ENCODE data around the gene PERCC1.

The PERCC1 gene

GRCh38 chr16:1458977-1459341 is 28.1 kb downstream of the PERCC1 start:
- no peak for DNase-seq (ENCODE audit: low read depth)
- no peak overlapping the region for H3K4me3 ChIP-seq (ENCODE audit: control insufficient read depth, low read depth, low read length)
- TF ChIP-seq, protein P1, sequence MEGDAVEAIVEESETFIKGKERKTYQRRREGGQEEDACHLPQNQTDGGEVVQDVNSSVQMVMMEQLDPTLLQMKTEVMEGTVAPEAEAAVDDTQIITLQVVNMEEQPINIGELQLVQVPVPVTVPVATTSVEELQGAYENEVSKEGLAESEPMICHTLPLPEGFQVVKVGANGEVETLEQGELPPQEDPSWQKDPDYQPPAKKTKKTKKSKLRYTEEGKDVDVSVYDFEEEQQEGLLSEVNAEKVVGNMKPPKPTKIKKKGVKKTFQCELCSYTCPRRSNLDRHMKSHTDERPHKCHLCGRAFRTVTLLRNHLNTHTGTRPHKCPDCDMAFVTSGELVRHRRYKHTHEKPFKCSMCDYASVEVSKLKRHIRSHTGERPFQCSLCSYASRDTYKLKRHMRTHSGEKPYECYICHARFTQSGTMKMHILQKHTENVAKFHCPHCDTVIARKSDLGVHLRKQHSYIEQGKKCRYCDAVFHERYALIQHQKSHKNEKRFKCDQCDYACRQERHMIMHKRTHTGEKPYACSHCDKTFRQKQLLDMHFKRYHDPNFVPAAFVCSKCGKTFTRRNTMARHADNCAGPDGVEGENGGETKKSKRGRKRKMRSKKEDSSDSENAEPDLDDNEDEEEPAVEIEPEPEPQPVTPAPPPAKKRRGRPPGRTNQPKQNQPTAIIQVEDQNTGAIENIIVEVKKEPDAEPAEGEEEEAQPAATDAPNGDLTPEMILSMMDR (IDR thresholded peaks at IDR 0.05; ENCODE audit: control insufficient read depth, insufficient read depth, low read depth, low read length, missing control alignments): no peak

GRCh38 chr16:1459967-1460366 is 29.1 kb downstream of the PERCC1 start:
- TF ChIP-seq, protein P1 (IDR thresholded peaks at IDR 0.05; ENCODE audit: control insufficient read depth, insufficient read depth, low read depth, low read length, missing control alignments): no peak

GRCh38 chr16:1460602-1461138 is 29.8 kb downstream of the PERCC1 start:
- TF ChIP-seq, protein P1 (IDR thresholded peaks at IDR 0.05; ENCODE audit: control insufficient read depth, insufficient read depth, low read depth, low read length, missing control alignments): no peak
- no peak for DNase-seq (ENCODE audit: low read depth)
- H3K4me3 ChIP-seq (ENCODE audit: control insufficient read depth, low read depth, low read length): no peak overlapping the region

More at GRCh38 chr16:1459967-1460366, 29.1 kb downstream of the PERCC1 start:
- DNase-seq (ENCODE audit: low read depth): no peak
- no peak overlapping the region for H3K4me3 ChIP-seq (ENCODE audit: control insufficient read depth, low read depth, low read length)

GRCh38 chr16:1461146-1461545 is 30.3 kb downstream of the PERCC1 start:
- DNase-seq (ENCODE audit: low read depth): no peak
- H3K4me3 ChIP-seq (ENCODE audit: control insufficient read depth, low read depth, low read length): no peak overlapping the region
- TF ChIP-seq, protein P1 (IDR thresholded peaks at IDR 0.05; ENCODE audit: control insufficient read depth, insufficient read depth, low read depth, low read length, missing control alignments): no peak

DNA sequence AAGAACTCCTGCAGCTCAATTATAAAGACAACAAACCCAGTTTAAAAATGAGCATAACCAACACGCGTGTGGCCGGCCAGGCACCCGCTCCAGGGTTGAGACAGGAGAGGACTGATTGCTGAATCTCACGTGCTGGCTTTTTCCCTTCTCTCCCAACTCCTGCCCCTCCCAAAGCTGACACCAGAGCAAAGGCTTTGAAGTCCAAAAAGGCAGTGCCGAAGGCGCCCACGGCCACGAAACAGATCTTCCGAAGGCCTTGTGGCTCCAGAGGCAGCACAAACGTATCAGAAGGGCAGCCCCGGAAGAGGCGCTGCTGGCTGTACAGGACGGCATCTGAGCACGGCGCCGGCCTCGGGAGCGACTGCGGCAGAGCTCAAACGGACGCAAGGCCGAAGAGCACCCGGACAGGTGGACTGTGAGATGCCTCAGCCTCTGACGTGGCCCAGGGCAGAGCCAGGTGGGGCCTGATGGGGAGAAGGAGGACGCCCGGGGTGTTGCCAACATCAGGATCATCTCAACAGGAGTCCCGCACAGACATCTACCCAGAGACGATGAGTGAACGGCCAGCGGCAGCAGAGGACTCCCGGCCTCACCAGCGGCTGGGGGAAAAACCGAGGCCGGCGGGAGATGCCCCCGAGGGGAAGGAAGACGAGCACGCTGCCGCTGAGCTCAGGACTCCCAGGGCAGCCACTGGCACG is 33.5 kb downstream of the PERCC1 start:
- TF ChIP-seq, protein P1 (IDR thresholded peaks at IDR 0.05; ENCODE audit: control insufficient read depth, insufficient read depth, low read depth, low read length, missing control alignments): no peak
- DNase-seq (ENCODE audit: low read depth): no peak
- no peak overlapping the region for H3K4me3 ChIP-seq (ENCODE audit: control insufficient read depth, low read depth, low read length)

DNA sequence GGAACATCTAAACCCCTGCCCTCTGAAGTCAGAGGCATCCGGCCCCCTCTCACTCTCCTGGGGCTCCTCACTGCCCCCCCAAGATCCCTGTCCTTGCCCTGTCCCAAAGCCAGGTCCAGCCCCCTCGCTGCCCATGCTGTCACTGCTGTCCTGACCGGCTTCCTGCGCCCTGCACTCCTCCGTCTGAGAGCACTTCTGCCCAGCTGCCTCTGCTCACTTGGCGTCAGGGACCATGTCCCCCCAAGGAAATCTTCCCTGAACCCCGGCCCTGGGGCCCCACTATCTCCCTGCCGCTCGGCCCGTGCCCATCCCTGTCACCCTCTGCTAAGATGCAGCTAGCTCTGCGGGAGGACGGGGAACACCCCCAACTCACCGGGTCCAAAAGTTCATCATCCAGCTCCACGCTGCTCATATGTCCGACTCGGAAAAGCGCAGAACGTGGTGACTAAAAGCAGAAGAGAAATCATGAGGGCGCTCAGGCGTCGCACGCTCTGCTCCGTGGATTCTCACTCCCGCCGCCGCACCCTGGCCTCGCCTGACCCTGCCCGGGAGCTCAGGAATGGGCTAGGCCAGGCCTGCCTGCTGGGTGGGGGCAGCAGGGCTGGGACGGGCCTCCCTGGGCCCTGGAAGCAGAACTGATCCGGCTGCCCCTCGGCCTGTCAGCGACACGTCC is 34.2 kb downstream of the PERCC1 start:
- no peak for DNase-seq (ENCODE audit: low read depth)
- TF ChIP-seq, protein P1 (IDR thresholded peaks at IDR 0.05; ENCODE audit: control insufficient read depth, insufficient read depth, low read depth, low read length, missing control alignments): no peak
- H3K4me3 ChIP-seq (ENCODE audit: control insufficient read depth, low read depth, low read length): no peak overlapping the region
